ENCODE data around the gene GNB3. TPM values are rescaled to one million over a fixed set of nuclear protein-coding genes. Genes with fewer than 3 reads are reported as not detected.
A peak's percentile ranks its signal among the peaks of the same experiment; 100 is the strongest.

Gene GNB3
- total and polyA plus RNA-seq, 9 of the 15 experiments (the other 6 are each of a cell fraction or from before 2014, with no cell fraction given) = 1.4 to 5.8 (median 2.0) TPM

- TF ChIP-seq TAF9B (IDR thresholded peaks at IDR 0.05; ENCODE audit: partially characterized antibody) (no peak), NONO (IDR thresholded peaks at IDR 0.05; ENCODE audit: low read depth in 2 of 2, low read length in 1 of 2) (no peak)
Measured at GRCh38 chr12:6818645-6819044, 22.1 kb upstream of the GNB3 start (continued).

DNA sequence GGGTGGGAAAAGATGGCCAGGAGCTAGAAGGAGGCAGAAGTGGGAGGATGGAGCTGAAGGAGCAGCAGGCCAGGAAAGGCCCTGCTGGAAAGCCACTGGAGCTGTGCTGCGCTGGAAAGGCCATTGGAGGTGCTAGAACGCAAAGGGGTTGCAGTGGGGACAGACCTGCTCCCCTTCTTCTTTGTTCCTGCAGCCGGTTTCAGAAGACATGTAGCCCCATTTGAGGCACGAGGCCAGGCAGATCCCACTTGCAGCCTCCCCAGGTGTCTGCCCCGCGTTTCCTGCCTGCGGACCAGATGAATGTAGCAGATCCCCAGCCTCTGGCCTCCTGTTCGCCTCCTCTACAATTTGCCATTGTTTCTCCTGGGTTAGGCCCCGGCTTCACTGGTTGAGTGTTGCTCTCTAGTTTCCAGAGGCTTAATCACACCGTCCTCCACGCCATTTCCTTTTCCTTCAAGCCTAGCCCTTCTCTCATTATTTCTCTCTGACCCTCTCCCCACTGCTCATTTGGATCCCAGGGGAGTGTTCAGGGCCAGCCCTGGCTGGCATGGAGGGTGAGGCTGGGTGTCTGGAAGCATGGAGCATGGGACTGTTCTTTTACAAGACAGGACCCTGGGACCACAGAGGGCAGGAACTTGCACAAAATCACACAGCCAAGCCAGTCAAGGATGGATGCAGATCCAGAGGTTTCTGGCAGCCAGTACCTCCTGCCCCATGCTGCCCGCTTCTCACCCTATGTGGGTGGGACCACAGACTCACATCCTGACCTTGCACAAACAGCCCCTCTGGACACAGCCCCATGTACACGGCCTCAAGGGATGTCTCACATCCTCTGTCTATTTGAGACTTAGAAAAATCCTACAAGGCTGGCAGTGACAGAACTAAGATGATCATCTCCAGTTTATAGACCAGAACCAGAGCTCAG is 21.4 kb upstream of the GNB3 start:
- FAIRE-seq (no peak), ATAC-seq (no peak), DNase-seq (ENCODE audit: extremely low read depth in 1 of 4, low spot score in 3 of 4) (no peak)
- Histone ChIP-seq H3K4me3 (no peak overlapping the region), H3K4me1 (replicated peaks in 1 of 2; ENCODE audit: control insufficient read depth in 2 of 2, insufficient read depth in 2 of 2, low read length in 2 of 2) (peaks cover 8 to 15% of the 10 kb centered on the region in 2 experiments; a peak in 4 of 5 replicates), H3K9me3 (replicated peaks; ENCODE audit: control insufficient read depth, insufficient read depth, low read depth, low read length) (no peaks in the 10 kb centered on the region), H3K27me3 (ENCODE audit: control insufficient read depth in 2 of 2, insufficient read depth in 2 of 2, low read length in 2 of 2) (peaks cover 0 to 4% of the 10 kb centered on the region in 2 experiments; a peak in 1 of 5 replicates), H2AFZ (ENCODE audit: low read depth, low read length) (no peak overlapping the region), H3K4me2 (ENCODE audit: insufficient read depth, low read length) (no peak overlapping the region), H4K20me1 (replicated peaks; ENCODE audit: control insufficient read depth, insufficient read depth, low read length) (no peaks in the 10 kb centered on the region), H3K9ac (ENCODE audit: insufficient read depth in 1 of 2, low read depth in 2 of 2, low read length in 2 of 2) (peak overlapping the region in 1 of 2 experiments; percentile 45; a peak in 2 of 4 replicates), H3K9me1 (ENCODE audit: control insufficient read depth, insufficient read depth, low read length) (no peaks in the 10 kb centered on the region), H3K27ac (ENCODE audit: extremely low read depth, low read depth, low read length) (no peak overlapping the region), H3K79me2 (ENCODE audit: control insufficient read depth, insufficient read depth, low read length) (no peaks in the 10 kb centered on the region), H3K36me3 (ENCODE audit: control insufficient read depth, insufficient read depth, low read length) (no peaks in the 10 kb centered on the region)
- POLR2A ChIA-PET = no interaction called here
- CTCF ChIA-PET (ENCODE audit: low intra/inter-chr PET ratio) = no interaction called here
- no TSS peak for BruUV-seq (replicated peaks)
- intact Hi-C loops (cut with micrococcal nuclease) (loop anchor here (10.0 kb wide), 2 partner anchors 205 to 265 kb away; partner anchors contain the start of gene IFFO1), in situ Hi-C loops (cut with MboI) (no loop called here)
- 56% methylated on average over 6 of the region's 13 CpGs for WGBS (ENCODE audit: insufficient coverage, low coverage, missing lambda C conversion rate)
- TF ChIP-seq ATF2 (CRISPR knock-in tag; IDR thresholded peaks at IDR 0.05) (no peak), TFAM (CRISPR knock-in tag; conservative IDR thresholded peaks at IDR 0.05) (no peak), TCF7L2 (IDR thresholded peaks at IDR 0.05; ENCODE audit: low read depth, low read length) (no peak), PRPF4 (IDR thresholded peaks at IDR 0.05; ENCODE audit: insufficient read depth, low read depth, low read length, poor library complexity, severe bottlenecking) (no peak), BMI1 (IDR thresholded peaks at IDR 0.05; ENCODE audit: low read length) (no peak), NFIC (IDR thresholded peaks at IDR 0.05) (no peak), HOXB6 (CRISPR knock-in tag; IDR thresholded peaks at IDR 0.05; ENCODE audit: borderline replicate concordance) (no peak), ZNF217 (CRISPR knock-in tag; IDR thresholded peaks at IDR 0.05) (no peak), NCOR1 (IDR thresholded peaks at IDR 0.05) (no peak), MAX (CRISPR knock-in tag; IDR thresholded peaks at IDR 0.05) (no peak)
- TF ChIP-seq, protein P1, sequence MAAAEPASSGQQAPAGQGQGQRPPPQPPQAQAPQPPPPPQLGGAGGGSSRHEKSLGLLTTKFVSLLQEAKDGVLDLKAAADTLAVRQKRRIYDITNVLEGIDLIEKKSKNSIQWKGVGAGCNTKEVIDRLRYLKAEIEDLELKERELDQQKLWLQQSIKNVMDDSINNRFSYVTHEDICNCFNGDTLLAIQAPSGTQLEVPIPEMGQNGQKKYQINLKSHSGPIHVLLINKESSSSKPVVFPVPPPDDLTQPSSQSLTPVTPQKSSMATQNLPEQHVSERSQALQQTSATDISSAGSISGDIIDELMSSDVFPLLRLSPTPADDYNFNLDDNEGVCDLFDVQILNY (CRISPR knock-in tag; IDR thresholded peaks at IDR 0.05) = no peak
- TF ChIP-seq, protein P2, sequence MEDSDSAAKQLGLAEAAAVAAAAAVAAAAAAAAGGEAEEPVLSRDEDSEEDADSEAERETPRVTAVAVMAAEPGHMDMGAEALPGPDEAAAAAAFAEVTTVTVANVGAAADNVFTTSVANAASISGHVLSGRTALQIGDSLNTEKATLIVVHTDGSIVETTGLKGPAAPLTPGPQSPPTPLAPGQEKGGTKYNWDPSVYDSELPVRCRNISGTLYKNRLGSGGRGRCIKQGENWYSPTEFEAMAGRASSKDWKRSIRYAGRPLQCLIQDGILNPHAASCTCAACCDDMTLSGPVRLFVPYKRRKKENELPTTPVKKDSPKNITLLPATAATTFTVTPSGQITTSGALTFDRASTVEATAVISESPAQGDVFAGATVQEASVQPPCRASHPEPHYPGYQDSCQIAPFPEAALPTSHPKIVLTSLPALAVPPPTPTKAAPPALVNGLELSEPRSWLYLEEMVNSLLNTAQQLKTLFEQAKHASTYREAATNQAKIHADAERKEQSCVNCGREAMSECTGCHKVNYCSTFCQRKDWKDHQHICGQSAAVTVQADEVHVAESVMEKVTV (CRISPR knock-in tag; IDR thresholded peaks at IDR 0.05) = no peak
- TF ChIP-seq, protein P3, sequence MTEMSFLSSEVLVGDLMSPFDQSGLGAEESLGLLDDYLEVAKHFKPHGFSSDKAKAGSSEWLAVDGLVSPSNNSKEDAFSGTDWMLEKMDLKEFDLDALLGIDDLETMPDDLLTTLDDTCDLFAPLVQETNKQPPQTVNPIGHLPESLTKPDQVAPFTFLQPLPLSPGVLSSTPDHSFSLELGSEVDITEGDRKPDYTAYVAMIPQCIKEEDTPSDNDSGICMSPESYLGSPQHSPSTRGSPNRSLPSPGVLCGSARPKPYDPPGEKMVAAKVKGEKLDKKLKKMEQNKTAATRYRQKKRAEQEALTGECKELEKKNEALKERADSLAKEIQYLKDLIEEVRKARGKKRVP (CRISPR knock-in tag; IDR thresholded peaks at IDR 0.05) = no peak

All from K562 (cell line).